Measurements from ENCODE around the gene ENAH.

The ENAH gene

GRCh38 chr1:225548140-225548857 lies 104.6 kb downstream of the ENAH start:
- TF ChIP-seq, protein P1, sequence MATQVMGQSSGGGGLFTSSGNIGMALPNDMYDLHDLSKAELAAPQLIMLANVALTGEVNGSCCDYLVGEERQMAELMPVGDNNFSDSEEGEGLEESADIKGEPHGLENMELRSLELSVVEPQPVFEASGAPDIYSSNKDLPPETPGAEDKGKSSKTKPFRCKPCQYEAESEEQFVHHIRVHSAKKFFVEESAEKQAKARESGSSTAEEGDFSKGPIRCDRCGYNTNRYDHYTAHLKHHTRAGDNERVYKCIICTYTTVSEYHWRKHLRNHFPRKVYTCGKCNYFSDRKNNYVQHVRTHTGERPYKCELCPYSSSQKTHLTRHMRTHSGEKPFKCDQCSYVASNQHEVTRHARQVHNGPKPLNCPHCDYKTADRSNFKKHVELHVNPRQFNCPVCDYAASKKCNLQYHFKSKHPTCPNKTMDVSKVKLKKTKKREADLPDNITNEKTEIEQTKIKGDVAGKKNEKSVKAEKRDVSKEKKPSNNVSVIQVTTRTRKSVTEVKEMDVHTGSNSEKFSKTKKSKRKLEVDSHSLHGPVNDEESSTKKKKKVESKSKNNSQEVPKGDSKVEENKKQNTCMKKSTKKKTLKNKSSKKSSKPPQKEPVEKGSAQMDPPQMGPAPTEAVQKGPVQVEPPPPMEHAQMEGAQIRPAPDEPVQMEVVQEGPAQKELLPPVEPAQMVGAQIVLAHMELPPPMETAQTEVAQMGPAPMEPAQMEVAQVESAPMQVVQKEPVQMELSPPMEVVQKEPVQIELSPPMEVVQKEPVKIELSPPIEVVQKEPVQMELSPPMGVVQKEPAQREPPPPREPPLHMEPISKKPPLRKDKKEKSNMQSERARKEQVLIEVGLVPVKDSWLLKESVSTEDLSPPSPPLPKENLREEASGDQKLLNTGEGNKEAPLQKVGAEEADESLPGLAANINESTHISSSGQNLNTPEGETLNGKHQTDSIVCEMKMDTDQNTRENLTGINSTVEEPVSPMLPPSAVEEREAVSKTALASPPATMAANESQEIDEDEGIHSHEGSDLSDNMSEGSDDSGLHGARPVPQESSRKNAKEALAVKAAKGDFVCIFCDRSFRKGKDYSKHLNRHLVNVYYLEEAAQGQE (IDR thresholded peaks at IDR 0.05; ENCODE audit: insufficient replicate concordance, low read depth): no peak
- TF ChIP-seq POLR2AphosphoS5 (IDR thresholded peaks at IDR 0.05; ENCODE audit: low read depth) (no peak), CTCF (IDR thresholded peaks at IDR 0.05; ENCODE audit: insufficient read depth, low read length) (no peak), SPI1 (IDR thresholded peaks at IDR 0.05; ENCODE audit: borderline replicate concordance, low read depth) (no peak), GABPA (IDR thresholded peaks at IDR 0.05; ENCODE audit: low read depth) (no peak)
- DNase-seq (ENCODE audit: low read depth in 1 of 2, low spot score in 1 of 2): no peak
- Histone ChIP-seq H3K27me3 (ENCODE audit: insufficient read depth, poor library complexity, severe bottlenecking) (no peaks in the 10 kb centered on the region), H3K4me3 (replicated peaks; ENCODE audit: insufficient read depth, low read length) (no peak overlapping the region), H3K27ac (replicated peaks) (no peak overlapping the region)

DNA sequence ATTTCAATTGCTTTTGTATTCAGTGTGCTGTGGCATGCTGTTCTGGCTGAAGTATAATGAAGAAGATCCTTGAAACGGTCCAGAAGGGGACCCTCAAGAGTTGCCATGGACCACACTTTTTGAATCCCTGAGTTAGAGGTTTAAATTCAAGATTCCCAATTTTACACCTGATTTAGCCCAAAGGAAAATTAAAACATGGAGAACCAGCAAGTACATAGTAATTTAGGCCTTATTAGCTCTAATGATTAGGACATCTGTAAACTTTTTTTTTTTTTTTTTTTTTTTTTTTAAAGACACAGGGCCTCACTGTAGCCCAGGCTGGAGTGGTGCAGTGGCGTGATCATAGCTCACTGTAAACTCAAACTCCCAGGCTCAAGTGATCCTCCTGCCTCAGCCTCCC lies 107.3 kb downstream of the ENAH start:
- no peak overlapping the region for H3K4me3 ChIP-seq (replicated peaks; ENCODE audit: insufficient read depth, low read length)
- H3K27me3 ChIP-seq (ENCODE audit: insufficient read depth, poor library complexity, severe bottlenecking): no peaks in the 10 kb centered on the region
- H3K27ac ChIP-seq (replicated peaks): no peak overlapping the region
- DNase-seq (ENCODE audit: low read depth in 1 of 2, low spot score in 1 of 2): no peak
- no peak for TF ChIP-seq CTCF (IDR thresholded peaks at IDR 0.05; ENCODE audit: insufficient read depth, low read length)
- TF ChIP-seq POLR2AphosphoS5 (IDR thresholded peaks at IDR 0.05; ENCODE audit: low read depth): no peak
- no peak for TF ChIP-seq GABPA (IDR thresholded peaks at IDR 0.05; ENCODE audit: low read depth)
- TF ChIP-seq, protein P1 (IDR thresholded peaks at IDR 0.05; ENCODE audit: insufficient replicate concordance, low read depth): no peak
- TF ChIP-seq SPI1 (IDR thresholded peaks at IDR 0.05; ENCODE audit: borderline replicate concordance, low read depth): no peak

DNA sequence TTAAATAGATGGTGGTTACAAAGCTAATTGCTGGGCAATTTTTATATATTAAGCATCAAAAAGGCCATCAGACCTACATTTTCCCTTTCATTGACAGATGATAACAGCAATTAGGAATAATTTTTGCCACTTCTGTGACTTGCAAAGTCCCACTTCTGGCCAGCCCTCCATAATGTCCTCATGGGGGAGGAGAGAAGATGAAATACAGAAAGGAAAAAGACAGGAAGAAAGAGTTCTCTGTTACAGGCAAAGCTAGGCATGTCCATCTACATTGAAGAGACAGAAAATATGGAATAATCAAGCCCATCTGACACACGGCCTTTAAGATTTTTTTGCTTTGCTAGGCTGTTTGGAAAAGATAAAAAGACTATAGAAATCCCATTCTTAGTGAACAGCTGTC lies 108.0 kb downstream of the ENAH start:
- Histone ChIP-seq H3K27ac (replicated peaks) (no peak overlapping the region), H3K27me3 (ENCODE audit: insufficient read depth, poor library complexity, severe bottlenecking) (no peaks in the 10 kb centered on the region), H3K4me3 (replicated peaks; ENCODE audit: insufficient read depth, low read length) (no peak overlapping the region)
- TF ChIP-seq, protein P1 (IDR thresholded peaks at IDR 0.05; ENCODE audit: insufficient replicate concordance, low read depth): no peak
- TF ChIP-seq GABPA (IDR thresholded peaks at IDR 0.05; ENCODE audit: low read depth): no peak
- TF ChIP-seq SPI1 (IDR thresholded peaks at IDR 0.05; ENCODE audit: borderline replicate concordance, low read depth): no peak
- TF ChIP-seq POLR2AphosphoS5 (IDR thresholded peaks at IDR 0.05; ENCODE audit: low read depth): no peak
- TF ChIP-seq CTCF (IDR thresholded peaks at IDR 0.05; ENCODE audit: insufficient read depth, low read length): no peak
- no peak for DNase-seq (ENCODE audit: low read depth in 1 of 2, low spot score in 1 of 2)

Measured in HL-60 (cell line).